H1 (cell line): ENCODE results near the gene ADK. TPM values are rescaled to one million over a fixed set of nuclear protein-coding genes. Genes with fewer than 3 reads are reported as not detected.

Experiments used
- CHD7 ChIP-seq: fragments of 300-600 bp; sonication (generic); IDR thresholded peaks from 2 replicates; pipeline ENCODE4 v1.7.1; 2012; ENCODE audit warnings: low read length, moderate library complexity, mild to moderate bottlenecking, inconsistent platforms; ENCODE audit not compliant: insufficient replicate concordance
- TAF1 ChIP-seq: IDR thresholded peaks from 2 replicates; pipeline ENCODE4 v1.6.1; 2011; ENCODE audit warnings: mild to moderate bottlenecking, low read depth, low read length
- polyA plus RNA-seq, 7 experiments: library from polyadenylated mRNA; depleted of rRNA in 3 of 7; stranded (reverse) in 5 of 7; unstranded in 2 of 7; fragments of >200 nt in 5 of 7; fragments of 200-250 nt in 2 of 7; gene quantifications; 1 replicate in 5 of 7; 2 replicates in 1 of 7; 4 replicates in 1 of 7; pipeline versions ENCODE4 v1.2.1 to v1.2.3, GENCODE V29; 2011 to 2013; ENCODE audit warnings: missing spikeins in 2 of 7, mixed read lengths in 2 of 7
- total RNA-seq: library from RNA; stranded (reverse); fragmentation: NEBNext Ultra II Directional; extraction: Animal tissue kit (Norgen Biotek cat#: 25700); gene quantifications from 2 replicates; pipeline ENCODE4 v1.2.1, GENCODE V29; 2021

The ADK gene
- total and polyA plus RNA-seq, 2 of the 8 experiments (the other 6 are each of a cell fraction or from before 2014, with no cell fraction given) = 12.3 to 42.4 TPM

GRCh38 chr10:74600170-74600569 lies 449.1 kb downstream of the ADK start (continued):
- TF ChIP-seq CHD7 = no peak
- TF ChIP-seq TAF1 = no peak
